Measurements from ENCODE around the gene MIGA2. TPM values are rescaled to one million over a fixed set of nuclear protein-coding genes. Genes with fewer than 3 reads are reported as not detected.
"Not testable (repeated sequence)": the region's sequence is repeated elsewhere in the genome, so short reads cannot be mapped to it uniquely, and the experiment has no call there.

The MIGA2 gene, protein sequence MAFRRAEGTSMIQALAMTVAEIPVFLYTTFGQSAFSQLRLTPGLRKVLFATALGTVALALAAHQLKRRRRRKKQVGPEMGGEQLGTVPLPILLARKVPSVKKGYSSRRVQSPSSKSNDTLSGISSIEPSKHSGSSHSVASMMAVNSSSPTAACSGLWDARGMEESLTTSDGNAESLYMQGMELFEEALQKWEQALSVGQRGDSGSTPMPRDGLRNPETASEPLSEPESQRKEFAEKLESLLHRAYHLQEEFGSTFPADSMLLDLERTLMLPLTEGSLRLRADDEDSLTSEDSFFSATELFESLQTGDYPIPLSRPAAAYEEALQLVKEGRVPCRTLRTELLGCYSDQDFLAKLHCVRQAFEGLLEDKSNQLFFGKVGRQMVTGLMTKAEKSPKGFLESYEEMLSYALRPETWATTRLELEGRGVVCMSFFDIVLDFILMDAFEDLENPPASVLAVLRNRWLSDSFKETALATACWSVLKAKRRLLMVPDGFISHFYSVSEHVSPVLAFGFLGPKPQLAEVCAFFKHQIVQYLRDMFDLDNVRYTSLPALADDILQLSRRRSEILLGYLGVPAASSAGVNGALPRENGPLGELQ
- total RNA-seq: 36.2 and 37.9 TPM in 2 replicates
- polyA plus RNA-seq (2012): 13.2 TPM

DNA sequence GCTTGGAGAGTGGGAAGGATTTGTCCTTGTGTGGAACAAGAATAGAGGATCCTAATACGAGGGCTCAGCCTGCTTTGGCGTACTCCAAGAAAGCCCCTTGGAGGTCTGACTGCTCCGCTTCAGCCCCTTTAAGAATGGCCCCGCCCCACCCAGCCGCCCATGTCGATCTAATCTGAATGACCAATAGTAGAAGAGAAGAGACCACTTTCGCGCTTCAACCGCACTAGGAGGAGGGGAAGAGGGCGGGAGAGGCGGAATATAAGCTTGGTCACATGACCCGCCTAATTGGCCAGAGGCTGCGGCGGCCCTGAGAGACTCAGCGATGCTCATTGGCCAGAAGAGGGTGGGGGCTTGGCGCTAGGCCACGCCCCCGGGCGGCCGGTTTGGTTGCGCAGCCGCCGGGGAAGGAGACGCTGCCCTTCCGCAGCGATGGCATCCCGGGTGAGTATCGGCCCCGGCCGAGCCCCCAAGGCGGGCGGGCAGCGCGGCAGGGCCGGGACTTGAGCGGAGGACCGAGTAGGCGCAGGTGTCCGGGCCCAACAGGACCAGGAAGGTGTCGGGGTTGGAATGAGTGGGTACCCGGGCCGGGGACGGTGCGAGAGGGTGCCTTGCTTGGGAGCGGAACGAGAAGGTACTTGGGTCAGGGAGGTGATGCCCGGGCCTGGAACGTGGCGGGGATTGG is at the start of gene MIGA2:
Gene MIGA2, plus strand, starts transcription at position 386 of the 682 bp plus-strand sequence. CDS start 3,969 bp downstream, outside the sequence.
- DNase-seq (ENCODE audit: low read depth): peak; percentile 99

DNA sequence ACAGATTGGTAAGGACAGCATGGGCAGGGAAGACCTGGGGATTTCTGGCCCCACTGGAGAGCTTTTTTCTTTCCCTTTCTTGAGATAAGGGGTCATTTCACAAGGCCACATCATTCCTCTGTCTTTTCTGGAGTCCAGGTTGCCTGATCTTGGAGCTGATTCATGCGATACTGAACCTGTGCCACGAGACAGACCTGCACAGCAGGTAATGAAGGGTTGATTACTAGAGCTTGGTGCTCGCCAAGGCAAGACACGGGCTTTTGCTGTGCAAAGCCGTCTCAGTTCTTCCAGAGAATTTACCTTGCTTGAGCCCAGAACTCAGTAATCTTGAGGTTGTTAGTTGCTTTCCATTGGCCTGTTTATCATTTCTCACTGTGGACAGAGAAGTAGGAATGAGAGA is 49.8 kb upstream of the MIGA2 start:
- no peak for DNase-seq (ENCODE audit: low read depth)

DNA sequence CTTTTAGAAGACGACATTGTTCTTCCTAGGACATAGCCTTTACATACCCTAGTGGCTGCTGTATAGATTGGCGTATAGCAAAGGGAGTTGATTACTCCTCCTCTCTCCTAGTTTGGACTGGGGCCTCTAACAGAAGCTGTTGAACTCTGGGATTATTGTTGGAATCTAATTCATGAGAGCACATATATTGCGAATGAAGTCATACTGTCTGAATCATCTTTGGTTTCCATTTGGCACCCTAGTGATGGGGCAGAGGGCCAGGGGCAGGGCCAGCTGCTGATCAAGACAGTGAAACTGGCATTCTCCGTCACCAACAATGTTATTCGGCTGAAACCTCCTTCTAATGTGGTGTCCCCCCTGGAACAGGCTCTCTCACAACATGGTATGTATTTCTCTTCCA is 48.6 kb upstream of the MIGA2 start:
- DNase-seq (ENCODE audit: low read depth): peak; percentile 95

DNA sequence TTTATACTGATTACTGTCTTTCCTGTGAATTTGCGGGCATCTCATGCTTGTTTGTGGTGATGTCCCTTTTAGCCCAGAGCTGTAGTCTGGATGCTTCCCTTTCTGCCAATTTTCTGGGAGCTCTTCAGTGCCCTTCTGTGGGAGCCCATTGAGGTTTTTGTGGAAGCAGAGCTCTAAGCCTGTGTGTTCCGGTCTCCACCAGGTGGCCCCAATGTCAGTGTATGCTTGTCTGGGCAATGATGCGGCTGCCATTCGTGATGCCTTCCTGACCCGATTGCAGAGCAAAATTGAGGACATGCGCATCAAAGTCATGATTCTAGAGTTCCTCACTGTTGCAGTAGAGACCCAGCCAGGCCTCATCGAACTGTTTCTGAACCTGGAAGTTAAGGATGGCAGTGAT is 43.4 kb upstream of the MIGA2 start:
- DNase-seq (ENCODE audit: low read depth): peak; percentile 61

GRCh38 chr9:128995791-128996190 is 40.6 kb upstream of the MIGA2 start:
- DNase-seq (ENCODE audit: low read depth): no peak

DNA sequence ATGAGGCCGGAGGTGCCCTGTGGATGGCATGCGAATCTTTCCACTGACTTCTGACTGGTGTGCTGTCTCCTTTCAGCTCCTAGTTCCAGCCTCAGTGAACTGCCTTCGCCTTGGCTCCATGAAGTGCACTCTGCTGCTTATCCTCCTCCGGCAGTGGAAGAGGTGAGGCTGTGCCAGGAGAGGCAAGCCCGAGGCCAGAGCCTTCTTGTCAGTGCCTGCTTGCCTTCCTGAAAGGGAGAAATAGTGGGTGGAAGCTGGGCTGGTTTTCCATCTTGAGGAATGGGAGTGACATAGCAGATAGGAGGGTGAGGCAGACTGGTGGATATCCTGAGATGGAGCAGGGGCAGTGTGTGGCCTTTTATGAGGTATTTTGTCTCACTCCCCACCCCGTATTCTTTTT is 38.0 kb upstream of the MIGA2 start:
- no peak for DNase-seq (ENCODE audit: low read depth)

GRCh38 chr9:128999581-129000206 is 36.7 kb upstream of the MIGA2 start:
- no peak for DNase-seq (ENCODE audit: low read depth)

DNA sequence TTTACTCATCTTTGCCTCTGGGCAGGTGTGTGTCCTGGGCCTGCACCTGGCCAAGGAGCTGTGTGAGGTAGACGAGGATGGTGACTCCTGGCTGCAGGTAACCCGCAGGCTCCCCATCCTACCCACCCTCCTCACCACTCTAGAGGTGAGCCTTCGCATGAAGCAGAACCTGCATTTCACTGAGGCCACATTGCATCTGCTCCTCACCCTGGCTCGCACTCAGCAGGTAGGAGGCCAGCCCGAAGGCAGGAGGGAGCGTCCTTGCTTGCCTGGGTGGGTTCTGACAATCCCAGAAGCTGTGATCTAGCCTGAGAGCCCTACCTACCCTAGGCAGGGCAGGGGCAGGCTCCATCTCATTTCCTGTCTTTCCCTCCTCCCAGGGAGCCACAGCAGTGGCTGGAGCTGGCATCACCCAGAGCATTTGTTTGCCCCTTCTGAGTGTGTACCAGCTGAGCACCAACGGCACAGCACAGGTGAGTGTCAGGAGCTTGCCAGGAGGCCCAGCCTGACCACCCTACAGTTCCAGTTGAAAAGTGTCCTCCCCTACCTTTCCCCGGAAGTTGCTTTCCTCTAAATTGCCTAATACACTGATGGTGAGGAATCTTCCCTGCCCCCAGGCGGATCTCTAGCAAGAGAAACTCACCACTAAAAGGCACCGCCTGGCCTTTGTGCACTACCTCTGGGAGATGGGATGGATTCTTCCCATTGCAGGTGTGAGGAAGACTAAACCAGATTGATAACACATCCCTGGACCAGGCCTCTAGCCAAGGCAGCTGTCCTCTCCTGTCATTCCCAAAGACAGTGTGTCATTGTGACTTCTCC is 34.7 kb upstream of the MIGA2 start:
- peak; percentile 39 for DNase-seq (ENCODE audit: low read depth)

- DNase-seq (ENCODE audit: low read depth): no peak
Observed at GRCh38 chr9:129002992-129003391, 33.4 kb upstream of the MIGA2 start.

- not testable (repeated sequence) for DNase-seq (ENCODE audit: low read depth)
Observed at GRCh38 chr9:129004173-129004572, 32.3 kb upstream of the MIGA2 start.

DNA sequence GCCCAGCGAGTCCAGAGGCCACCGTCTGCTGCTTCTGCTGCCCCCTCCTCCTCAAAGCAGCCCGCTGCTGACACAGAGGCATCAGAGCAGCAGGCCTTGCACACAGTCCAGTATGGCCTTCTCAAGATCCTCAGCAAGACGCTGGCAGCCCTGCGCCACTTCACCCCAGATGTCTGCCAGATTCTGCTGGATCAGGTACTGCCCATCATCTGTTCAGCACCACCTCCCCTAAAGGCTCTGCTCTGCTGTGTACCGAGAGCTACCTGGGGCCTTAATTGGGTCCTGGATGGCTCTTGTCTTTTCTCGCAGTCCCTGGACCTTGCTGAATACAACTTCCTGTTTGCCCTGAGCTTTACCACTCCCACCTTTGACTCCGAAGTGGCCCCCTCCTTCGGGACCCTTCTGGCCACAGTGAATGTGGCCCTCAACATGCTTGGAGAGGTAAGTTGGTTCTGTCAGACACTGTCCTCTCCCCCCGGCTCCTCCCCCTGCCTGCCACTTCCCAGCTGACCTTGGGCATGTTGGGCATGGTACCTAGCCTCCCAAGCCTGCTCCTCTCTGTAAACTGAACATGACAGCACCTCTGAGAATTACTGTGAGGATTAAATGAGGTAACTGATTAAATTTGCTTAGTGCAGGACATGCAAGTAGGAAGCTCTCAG is 31.0 kb upstream of the MIGA2 start:
- DNase-seq (ENCODE audit: low read depth): no peak

DNA sequence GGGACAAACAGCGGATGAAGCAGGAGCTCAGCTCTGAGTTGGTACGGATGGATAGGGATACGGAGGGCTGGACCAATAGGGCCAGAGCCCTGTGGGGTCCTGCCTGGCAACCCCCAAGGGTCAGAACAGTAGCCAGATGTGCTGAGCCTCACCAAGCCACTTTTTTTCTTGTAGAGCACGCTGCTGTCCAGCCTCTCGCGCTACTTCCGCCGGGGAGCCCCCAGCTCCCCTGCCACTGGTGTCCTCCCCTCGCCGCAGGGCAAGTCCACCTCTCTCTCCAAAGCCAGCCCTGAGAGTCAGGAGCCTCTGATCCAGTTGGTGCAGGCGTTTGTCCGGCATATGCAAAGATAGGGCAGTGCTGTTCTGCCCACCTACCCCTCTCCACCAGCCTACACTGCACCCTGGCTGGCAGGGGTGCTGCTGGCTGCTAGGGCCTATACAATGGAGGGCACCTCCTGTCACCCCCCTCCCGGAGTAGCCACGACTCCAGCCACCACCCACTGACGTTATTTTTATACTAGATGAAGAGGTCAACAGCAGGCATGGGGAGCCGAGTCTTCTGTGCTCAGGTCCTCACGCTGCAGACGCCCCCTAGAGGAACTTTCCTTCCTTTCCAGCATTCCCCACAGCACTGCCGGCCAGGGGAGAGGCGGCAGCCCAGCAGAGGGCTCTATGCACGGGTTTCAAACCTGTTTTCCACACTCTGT is 29.9 kb upstream of the MIGA2 start:
- peak; percentile 90 for DNase-seq (ENCODE audit: low read depth)

DNA sequence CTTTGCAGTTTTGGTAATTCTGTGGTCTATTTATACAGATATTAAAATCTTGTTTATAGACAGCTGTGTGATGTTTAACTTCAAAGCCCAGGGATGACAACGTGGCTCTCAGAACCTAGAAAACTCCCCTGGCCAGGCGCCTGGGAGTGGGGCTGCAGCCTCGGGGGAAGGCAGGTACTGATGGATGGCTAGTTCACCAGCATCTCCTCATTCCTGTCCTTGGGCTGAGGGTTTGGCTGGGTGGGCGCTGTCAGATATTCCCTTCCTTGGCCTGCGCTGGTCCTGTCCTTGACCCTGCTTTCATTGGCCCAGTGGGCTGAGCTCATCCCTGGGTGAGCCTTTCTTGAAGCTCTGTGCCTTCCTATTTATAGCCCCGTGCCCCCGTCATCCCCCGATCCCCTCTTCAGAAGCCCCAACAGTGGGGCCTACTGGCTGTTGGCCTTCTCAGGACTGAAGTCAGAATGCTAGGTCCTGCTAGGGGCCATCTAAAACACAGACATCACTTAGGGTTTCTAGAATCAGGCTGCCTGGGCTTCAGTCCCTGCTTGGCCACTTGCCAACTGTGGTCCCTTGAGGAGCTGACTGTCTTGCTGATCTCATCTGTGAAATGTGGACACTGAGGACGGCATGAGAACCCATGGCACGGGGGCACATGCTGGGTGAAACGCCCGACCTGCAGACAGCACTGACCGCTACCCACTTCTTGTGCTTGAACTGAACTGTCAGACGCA is 29.2 kb upstream of the MIGA2 start:
- peak; percentile 20 for DNase-seq (ENCODE audit: low read depth)

DNA sequence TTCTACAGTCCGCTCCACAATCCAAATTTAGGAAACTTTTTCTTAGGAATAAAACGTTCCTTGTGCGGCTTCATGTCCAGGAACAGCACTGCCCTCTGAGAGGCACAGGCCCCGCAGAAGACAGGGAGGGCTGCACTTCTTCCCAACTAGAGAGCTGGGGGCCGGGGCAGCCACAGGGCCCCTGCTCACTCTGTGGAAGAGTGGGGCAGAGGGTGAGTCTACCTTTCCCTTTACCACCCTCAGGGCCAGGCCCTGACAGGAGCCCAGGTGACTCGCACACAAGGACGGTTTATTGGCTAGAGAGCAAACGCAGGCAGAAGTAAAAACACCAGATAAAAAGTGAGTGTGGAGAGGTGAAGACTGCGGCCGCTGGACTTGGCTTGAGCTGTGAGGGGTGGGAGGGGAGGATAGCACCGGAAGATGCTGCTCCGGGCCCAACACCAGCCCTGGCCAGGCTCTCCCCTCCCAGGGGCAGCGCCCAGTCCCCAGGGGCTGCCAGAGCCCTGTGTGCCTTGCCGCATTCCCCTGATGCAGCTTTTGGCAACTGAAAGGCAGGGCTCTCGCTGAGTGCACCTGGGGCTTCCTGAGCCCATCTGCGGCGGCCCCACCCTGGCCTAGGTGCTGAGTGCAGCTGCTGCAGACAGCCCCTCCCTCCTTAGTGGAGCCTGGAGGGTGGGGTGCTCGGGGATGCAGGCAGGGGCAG is 28.5 kb upstream of the MIGA2 start:
- DNase-seq (ENCODE audit: low read depth): no peak

DNA sequence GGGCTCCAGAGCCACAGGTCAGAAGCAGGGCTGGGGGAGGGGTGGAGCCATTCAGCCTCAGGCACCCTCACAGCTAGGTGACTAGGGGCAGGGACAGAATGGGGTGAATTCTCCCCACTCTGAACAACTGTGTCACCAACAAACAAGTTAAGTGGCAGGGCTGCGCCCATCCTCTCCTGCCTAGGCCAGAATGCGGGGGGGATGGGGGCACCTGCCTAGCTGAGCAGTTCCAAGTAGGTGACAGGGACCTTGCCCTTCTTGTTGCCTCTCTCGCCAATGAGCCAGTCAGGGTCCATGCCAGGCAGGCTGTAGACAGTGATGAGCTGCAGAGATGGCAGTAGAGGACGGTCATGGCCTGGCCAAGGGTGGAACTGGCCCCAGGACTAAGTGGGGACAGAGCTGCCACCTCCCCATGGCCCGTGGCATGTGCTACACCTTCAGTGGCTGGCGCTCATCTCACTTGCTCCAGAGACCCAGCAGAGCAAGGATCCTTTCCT is 27.9 kb upstream of the MIGA2 start:
- no peak for DNase-seq (ENCODE audit: low read depth)

DNA sequence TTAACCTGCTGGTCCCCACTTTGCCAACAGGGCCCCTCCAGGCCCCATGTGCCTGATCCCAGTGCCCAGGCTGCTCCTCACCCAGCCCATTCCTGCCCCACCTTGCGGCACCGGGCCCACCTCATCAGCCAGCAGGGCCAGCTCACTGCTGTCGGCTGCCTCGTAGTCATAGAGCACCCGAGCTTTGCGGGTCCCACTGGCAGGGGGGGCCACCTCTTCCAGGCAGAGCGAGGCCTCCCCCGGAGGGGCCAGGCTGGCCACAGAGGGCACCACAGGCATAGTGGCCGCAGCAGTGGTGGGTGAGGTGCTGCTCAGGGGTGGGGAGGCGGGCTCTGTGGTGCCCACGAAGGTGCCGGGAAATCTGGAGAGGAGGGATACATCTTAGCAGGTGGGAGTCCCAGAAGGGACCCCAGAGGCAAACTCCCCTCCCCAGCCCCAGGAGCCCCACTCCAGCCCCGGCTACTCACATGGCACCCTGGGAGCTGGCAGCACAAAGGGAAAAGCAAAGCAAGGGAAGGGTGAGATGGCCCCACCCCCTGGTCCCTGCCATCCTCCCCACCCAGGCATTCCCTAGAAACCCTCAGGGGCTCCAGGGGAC is 27.3 kb upstream of the MIGA2 start:
- DNase-seq (ENCODE audit: low read depth): no peak

DNA sequence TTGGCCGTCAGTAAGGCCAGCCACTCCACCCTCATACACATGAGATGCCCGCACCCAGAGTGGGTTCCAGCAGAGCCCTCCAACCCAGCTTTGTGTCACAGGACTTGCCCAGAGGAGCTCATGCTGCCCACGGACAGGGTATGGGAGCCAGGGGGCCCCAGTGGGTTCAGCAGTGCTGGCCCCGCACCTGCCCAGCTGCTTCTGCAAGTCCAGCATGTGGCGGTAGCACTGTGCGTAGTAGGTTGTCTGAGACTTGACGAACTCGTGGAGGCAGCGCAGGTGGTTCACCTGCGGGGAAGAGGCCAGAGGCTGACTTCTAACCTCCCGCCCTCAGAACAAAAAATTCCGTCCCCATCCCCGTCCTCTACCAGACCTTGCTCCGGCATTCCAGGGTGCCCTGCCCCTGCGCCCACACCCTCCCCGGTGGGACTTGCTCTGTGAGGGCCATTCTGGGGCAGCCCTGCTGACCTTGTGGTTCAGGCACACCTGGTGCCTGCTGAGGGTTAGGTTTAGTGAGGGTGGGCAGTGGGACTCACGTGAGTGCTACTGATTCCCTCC is 26.8 kb upstream of the MIGA2 start:
- no peak for DNase-seq (ENCODE audit: low read depth)
